ENCODE results near the gene CLNK.

CLNK gene

GRCh38 chr4:10664408-10664807 is 20.2 kb downstream of the CLNK start:
- DNase-seq (ENCODE audit: low read depth), result peak; percentile 88

GRCh38 chr4:10662937-10663336 is 21.6 kb downstream of the CLNK start:
- TF ChIP-seq, protein P1, sequence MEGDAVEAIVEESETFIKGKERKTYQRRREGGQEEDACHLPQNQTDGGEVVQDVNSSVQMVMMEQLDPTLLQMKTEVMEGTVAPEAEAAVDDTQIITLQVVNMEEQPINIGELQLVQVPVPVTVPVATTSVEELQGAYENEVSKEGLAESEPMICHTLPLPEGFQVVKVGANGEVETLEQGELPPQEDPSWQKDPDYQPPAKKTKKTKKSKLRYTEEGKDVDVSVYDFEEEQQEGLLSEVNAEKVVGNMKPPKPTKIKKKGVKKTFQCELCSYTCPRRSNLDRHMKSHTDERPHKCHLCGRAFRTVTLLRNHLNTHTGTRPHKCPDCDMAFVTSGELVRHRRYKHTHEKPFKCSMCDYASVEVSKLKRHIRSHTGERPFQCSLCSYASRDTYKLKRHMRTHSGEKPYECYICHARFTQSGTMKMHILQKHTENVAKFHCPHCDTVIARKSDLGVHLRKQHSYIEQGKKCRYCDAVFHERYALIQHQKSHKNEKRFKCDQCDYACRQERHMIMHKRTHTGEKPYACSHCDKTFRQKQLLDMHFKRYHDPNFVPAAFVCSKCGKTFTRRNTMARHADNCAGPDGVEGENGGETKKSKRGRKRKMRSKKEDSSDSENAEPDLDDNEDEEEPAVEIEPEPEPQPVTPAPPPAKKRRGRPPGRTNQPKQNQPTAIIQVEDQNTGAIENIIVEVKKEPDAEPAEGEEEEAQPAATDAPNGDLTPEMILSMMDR (conservative IDR thresholded peaks at IDR 0.05; ENCODE audit: low read depth, low read length), result no peak
- H3K4me3 ChIP-seq (ENCODE audit: low read length), result no peak overlapping the region

More at GRCh38 chr4:10664408-10664807, 20.2 kb downstream of the CLNK start:
- TF ChIP-seq, protein P1 (conservative IDR thresholded peaks at IDR 0.05; ENCODE audit: low read depth, low read length), result no peak
- no peak overlapping the region for H3K4me3 ChIP-seq (ENCODE audit: low read length)

GRCh38 chr4:10661047-10661446 is 23.5 kb downstream of the CLNK start:
- TF ChIP-seq, protein P1 (conservative IDR thresholded peaks at IDR 0.05; ENCODE audit: low read depth, low read length), result no peak
- no peak for DNase-seq (ENCODE audit: low read depth)
- H3K4me3 ChIP-seq (ENCODE audit: low read length), result no peak overlapping the region

More at GRCh38 chr4:10662937-10663336, 21.6 kb downstream of the CLNK start:
- no peak for DNase-seq (ENCODE audit: low read depth)

- no peak for DNase-seq (ENCODE audit: low read depth)
- no peak overlapping the region for H3K4me3 ChIP-seq (ENCODE audit: low read length)
- TF ChIP-seq, protein P1 (conservative IDR thresholded peaks at IDR 0.05; ENCODE audit: low read depth, low read length), result no peak
These were observed 25.3 kb downstream of the CLNK start for GRCh38 chr4:10659251-10659650.

GRCh38 chr4:10656988-10657387 is 27.6 kb downstream of the CLNK start:
- TF ChIP-seq, protein P1 (conservative IDR thresholded peaks at IDR 0.05; ENCODE audit: low read depth, low read length), result no peak

DNA sequence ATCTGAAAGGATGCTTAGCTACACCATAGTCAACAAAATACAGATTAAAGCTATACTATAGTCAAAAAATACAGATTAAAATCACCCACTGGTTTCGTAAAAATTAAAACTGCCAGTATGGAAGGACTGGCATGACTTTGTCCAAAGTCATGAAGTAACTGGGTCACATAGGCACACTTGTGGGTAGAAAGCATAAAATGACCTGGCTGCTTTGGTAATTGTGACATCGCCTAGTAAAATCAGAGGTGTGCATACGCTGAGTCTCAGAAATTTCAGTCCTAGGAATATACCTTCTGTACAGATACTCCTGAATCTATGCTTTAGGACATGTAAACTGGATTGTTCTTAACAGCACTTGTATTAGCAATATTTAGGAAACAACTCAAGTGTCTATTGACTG is 28.1 kb downstream of the CLNK start:
- DNase-seq (ENCODE audit: low read depth), result no peak

More at GRCh38 chr4:10656988-10657387, 27.6 kb downstream of the CLNK start:
- DNase-seq (ENCODE audit: low read depth), result peak; percentile 41
- no peak overlapping the region for H3K4me3 ChIP-seq (ENCODE audit: low read length)

DNA sequence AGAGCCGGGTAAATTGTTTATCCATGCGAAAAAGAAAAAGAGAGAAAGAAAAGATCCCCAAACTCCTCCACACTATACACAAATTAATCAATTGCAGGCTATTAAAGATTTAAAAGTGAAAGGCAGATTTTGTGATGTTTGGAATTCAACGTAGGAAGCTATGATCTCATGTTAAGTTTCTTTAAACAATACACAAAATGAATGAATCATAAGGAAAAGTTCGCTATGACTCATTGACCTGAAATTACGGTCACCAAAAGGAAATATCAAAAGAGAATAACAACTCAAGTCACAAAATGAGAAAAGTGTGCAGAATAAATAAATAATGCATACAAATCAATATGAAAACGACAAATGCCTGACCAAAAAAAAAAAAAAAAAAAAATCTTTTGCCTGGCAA is 28.6 kb downstream of the CLNK start:
- peak; percentile 35 for DNase-seq (ENCODE audit: low read depth)
- TF ChIP-seq, protein P1 (conservative IDR thresholded peaks at IDR 0.05; ENCODE audit: low read depth, low read length), result no peak

More for the DNA sequence above, 28.1 kb downstream of the CLNK start:
- H3K4me3 ChIP-seq (ENCODE audit: low read length), result no peak overlapping the region
- TF ChIP-seq, protein P1 (conservative IDR thresholded peaks at IDR 0.05; ENCODE audit: low read depth, low read length), result no peak

More for the DNA sequence above, 28.6 kb downstream of the CLNK start:
- H3K4me3 ChIP-seq (ENCODE audit: low read length), result no peak overlapping the region
